ENCODE data around the gene GRK1.
"Not testable (repeated sequence)": the region's sequence is repeated elsewhere in the genome, so short reads cannot be mapped to it uniquely, and the experiment has no call there.

The GRK1 gene

DNA sequence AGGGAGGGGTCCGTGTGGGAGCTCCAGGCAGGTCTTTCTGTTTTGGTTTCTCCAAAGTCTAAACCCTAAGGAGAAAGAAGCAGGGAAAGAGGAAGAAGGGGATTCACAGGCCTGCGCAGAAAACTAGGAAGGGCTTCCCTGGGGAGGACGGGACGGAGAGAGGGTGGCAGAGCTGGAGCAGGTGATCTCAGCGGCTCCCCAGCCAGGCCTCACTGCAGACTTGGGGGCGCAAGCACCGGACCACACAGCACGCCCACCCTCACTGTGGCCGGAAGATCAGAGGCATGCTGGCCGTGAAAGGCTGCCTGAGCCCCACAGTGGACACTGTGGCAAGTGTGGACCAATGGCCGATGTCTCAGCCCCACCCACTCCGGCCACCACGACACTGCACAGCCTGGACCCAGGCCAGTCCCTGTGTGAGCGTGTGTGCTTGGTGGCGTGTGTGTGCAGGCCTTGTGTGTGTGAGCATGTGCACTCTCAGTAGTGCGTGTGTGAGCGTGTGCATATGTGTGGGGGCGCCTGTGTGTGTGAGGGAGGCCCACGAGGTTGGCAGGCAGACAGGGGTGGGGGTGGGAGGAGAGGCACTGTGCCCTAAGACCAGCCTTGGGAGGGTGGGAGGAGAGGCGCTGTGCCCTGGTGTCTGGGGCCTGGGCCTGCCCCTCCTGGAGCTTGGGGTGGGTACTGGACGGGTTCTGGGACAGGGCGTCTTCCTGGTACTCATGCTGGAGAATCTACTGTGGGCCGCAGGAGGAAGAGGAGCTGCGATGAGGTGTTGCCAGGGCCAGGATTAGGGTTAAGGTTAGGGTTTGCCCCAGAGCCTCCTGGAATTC is 76.6 kb downstream of the GRK1 start:
- no peak for DNase-seq (ENCODE audit: low read depth)

GRCh38 chr13:113744197-113745000 is 77.4 kb downstream of the GRK1 start:
- DNase-seq (ENCODE audit: low read depth): no peak

DNA sequence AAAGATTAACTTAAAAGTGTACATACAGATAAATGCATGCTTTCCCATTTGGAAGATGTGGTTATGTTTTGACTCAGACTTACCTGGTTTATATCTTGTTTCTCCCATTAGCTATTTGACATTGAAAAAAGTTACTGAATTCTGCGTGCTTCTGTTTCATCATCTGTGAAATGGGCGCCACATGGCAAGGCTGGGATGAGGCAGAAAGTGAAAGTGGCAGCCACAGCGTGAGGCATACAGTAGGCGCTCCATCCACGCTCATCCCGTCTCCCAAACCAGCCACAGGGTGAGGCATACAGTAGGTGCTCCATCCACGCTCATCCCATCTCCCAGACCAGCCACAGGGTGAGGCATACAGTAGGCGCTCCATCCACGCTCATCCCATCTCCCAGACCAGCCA is 78.0 kb downstream of the GRK1 start:
- DNase-seq (ENCODE audit: low read depth): no peak

- DNase-seq (ENCODE audit: low read depth): not testable (repeated sequence)
These were observed 78.6 kb downstream of the GRK1 start for GRCh38 chr13:113745500-113746142.

- no peak for DNase-seq (ENCODE audit: low read depth)
These were observed 79.1 kb downstream of the GRK1 start for GRCh38 chr13:113746143-113746525.

GRCh38 chr13:113746671-113747070 is 79.7 kb downstream of the GRK1 start:
- DNase-seq (ENCODE audit: low read depth): no peak

- no peak for DNase-seq (ENCODE audit: low read depth)
These were observed 80.3 kb downstream of the GRK1 start for GRCh38 chr13:113747291-113747833.

GRCh38 chr13:113748101-113748861 is 81.3 kb downstream of the GRK1 start:
- DNase-seq (ENCODE audit: low read depth): no peak

- no peak for DNase-seq (ENCODE audit: low read depth)
These were observed 81.9 kb downstream of the GRK1 start for GRCh38 chr13:113748862-113749451.

- DNase-seq (ENCODE audit: low read depth): no peak
These were observed 82.5 kb downstream of the GRK1 start for GRCh38 chr13:113749507-113749906.

DNA sequence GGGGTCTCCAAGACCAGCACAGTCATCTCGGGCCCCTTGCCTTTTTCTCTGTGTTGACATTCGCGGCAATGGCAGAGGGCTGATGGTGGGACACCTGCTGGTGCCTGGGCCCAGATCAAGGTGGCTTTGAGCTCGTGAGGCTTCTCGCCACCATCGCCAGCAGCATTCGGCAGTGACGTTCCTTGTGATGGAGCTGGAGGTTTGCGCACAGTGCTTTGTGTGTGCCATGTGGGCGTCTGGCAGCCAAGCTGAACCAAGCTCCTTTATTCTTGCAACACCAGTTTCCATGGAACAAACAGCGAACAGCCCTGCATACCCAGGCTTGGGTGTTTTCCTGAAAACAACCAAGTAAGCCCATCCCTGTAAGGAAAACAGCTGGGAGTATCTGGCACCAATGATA is 82.9 kb downstream of the GRK1 start:
- no peak for DNase-seq (ENCODE audit: low read depth)

GRCh38 chr13:113750554-113751399 is 83.8 kb downstream of the GRK1 start:
- no peak for DNase-seq (ENCODE audit: low read depth)

- DNase-seq (ENCODE audit: low read depth): no peak
These were observed 84.5 kb downstream of the GRK1 start for GRCh38 chr13:113751491-113751890.

- not testable (repeated sequence) for DNase-seq (ENCODE audit: low read depth)
These were observed 85.4 kb downstream of the GRK1 start for GRCh38 chr13:113752211-113752986.

DNA sequence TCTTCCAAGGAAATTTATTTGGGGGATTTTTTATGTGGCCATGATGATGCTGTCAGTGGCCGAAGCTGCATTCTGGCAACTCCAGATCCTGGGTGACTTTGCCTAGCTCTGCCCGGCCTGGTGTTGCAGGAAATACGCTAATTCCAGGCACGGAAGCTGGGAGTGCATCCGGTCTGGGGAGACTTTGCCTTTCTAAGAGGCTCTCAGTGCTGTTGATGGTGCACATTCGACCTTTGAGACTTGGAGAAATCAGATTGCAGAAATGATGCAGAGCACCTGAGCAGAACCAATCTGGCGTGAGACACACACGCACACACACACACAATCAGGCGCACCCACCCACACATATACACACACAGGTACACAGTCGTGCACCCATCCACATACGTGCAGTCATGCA is 86.2 kb downstream of the GRK1 start:
- DNase-seq (ENCODE audit: low read depth): no peak

DNA sequence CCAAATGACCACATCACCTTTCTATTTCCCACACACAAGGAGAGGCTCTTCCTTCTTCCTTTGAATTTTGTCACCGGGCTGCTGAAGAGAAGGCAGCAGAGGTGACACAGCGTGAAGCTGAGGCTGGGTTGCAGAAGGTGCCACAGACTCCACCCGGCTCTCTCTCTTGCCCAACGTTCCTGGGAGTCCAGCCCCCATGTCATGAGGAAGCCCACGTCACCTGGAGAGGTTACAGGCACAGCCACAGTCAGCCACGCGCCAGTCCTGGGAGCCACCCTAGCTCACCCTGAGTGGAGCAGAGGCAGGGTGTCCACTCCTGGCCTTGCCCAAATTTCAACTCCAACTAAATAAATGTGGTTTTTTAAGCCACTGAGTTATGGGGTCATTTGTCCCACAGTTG is 87.2 kb downstream of the GRK1 start:
- DNase-seq (ENCODE audit: low read depth): no peak

- DNase-seq (ENCODE audit: low read depth): no peak
These were observed 87.7 kb downstream of the GRK1 start for GRCh38 chr13:113754691-113755090.

DNA sequence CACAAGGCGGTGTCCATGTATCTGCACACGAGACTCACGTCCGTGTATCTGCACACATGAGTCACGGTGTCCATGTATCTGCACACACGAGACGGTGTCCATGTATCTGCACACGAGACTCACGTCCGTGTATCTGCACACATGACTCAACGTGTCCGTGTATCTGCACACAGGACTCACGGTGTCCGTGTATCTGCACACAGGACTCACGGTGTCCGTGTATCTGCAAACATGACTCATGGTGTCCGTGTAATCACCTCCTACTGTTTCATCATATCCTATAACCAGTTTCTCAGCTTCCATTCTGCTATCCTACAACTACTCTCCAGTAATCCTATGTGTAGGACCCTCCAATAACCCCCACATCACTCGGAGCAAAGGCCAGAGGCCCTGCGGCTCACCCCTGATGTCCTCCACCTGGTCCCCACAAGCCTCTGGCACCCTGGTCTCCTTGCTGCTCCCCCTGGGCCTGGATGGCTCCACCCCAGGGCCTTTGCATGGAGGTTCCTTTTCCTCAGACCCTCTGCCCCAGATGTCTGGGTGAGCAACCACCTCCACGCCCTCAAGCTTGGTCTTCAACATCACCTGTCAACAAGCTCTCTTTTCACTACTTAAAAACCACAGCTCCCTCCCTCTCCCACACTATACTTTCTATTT is 89.5 kb downstream of the GRK1 start:
- DNase-seq (ENCODE audit: low read depth): no peak
